HG03045 (cell line): Measurements from ENCODE around the gene C10orf67.
A peak's percentile ranks its signal among the peaks of the same experiment; 100 is the strongest.
"Not testable (repeated sequence)": the region's sequence is repeated elsewhere in the genome, so short reads cannot be mapped to it uniquely, and the experiment has no call there.

Experiments used
- ATAC-seq: cut with Tn5 transposase; IDR thresholded peaks from one replicate; pipeline ENCODE4 v1.9.1; 2021; ENCODE audit warnings: mild to moderate bottlenecking, moderate library complexity; ENCODE audit not compliant: unreplicated experiment

C10orf67 gene

DNA sequence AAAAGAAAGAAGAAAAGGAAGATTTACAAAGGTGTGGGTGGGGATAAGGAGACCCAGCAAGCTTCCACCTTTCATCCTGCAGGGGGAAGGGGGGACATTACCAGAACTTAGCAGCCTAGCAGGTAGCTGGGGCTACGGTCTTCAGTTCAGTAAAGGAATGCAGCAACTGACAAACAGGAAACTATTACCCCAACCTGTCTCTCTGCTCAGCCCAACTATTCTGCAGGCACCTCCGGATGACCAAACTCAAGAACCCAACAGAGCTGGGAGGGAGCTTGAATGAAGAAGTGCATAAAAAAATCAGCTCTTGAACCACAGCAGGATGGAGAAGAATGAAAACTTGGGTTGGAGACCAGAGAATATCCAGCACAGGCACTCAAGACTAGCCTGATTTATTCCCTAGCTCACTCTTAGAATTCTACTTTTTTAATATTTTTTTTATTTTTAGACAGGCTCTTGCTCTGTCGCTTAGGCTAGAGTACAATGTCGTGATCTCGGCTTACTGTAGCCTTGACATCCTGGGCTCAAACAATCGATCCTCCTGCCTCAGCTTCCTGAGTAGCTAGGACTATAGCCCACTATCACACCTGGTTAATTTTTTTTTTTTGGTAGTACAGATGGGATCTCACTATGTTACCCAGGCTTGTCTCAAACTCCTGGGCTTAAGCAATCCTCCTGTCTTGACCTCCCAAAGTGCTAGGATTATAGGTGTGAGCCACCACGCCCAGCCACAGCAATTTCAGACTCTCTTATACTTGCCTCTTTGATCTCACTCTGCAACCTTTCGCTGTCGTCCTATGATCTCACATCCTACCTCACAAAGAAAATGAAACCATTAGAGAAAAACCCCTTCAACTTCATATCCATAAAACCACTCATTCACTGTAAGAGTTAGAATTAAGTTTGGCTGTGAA lies 18.5 kb upstream of the C10orf67 start:
- peak; percentile 53 for ATAC-seq

- peak; percentile 30 for ATAC-seq
These were observed 17.7 kb upstream of the C10orf67 start for GRCh38 chr10:23362069-23362830.

DNA sequence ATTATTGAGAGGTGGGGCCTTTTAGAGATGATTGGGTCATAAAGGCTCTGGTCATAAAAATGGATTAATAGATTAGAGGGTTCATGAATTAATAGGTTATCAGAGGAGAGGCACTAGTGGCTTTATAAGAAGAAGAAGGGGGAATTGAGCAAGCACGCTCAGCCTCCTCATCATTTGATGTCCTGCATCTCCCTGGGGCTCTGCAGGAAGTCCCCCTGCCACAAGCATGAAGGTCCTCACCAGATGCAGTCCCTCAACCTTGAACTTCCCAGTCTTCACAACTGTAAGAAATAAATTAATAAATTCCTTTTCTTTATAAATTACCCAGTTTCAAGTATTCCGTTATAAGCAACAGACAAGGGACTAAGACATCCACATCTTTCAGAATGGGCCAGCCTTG lies 17.1 kb upstream of the C10orf67 start:
- no peak for ATAC-seq

DNA sequence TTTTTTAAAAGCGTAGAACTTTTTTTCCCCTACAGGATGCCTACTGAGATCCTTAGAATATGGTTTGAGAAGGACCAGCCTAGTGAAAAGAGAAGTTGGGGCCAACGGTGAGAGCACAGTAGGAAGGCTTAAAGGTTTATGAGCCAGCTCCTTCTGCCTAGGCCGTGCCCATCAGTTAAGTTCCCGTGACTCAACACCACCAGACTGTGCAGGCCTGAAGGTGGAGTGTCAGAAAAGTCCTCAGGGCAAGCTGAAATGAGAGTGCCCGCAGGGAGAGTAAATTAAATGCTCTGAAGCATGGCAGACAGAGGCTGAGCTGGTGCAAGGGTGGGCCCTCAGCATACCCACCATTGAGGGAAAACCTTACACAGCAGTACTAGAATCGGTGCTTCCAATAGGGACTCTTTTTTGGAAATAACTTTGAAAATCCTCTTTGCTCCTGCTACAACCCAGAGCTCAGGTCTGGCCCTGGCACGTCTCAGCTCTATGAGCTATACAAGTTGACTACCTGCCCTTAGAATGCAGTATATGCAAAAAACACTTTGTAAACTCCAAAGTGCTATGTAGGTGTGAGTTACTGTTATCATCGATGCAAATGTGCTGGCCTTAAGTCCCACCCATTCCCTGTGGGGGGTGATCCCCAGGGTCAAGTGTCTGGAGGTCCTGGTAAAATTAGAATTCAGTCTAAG lies 15.2 kb upstream of the C10orf67 start:
- ATAC-seq: no peak

DNA sequence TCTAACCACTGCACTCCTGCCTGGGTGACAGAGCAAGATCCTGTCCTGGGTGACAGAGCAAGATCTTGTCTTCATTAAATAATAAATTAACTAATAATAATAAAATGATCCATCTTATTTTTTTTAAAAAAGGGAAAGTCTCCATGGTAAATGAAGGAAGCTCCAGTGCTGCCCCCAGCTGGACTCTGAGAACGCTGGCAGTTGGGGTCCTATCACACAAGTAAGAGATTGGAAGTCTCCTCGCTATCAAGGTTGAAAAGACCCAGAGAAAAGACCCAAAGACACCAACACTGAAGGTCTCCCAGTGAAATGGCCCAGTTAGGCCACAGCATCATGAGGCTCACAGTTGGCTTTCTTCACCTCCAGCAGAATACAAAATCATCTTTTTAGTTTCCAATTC lies 13.8 kb upstream of the C10orf67 start:
- no peak for ATAC-seq

- ATAC-seq: no peak
These were observed 10.2 kb upstream of the C10orf67 start for GRCh38 chr10:23354630-23355279.

- ATAC-seq: no peak
These were observed 7.4 kb upstream of the C10orf67 start for GRCh38 chr10:23351926-23352519.

DNA sequence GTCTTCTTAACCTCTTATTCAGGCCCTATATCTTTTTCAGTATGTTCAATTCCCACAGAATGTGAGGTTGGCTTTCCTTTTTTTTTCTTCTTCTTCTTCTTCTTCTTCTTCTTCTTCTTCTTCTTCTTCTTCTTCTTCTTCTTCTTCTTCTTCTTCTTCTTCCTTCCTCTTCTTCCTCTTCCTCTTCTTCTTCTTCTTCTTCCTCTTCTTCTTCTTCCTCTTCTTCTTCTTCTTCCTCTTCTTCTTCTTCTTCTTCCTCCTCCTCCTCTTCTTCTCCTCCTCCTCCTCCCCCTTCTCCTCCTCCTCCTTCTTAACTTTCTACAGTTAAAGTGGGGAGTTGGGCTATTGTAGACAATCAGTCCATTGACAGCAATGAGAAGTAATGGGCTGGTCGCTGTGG lies 6.1 kb upstream of the C10orf67 start:
- ATAC-seq: not testable (repeated sequence)

DNA sequence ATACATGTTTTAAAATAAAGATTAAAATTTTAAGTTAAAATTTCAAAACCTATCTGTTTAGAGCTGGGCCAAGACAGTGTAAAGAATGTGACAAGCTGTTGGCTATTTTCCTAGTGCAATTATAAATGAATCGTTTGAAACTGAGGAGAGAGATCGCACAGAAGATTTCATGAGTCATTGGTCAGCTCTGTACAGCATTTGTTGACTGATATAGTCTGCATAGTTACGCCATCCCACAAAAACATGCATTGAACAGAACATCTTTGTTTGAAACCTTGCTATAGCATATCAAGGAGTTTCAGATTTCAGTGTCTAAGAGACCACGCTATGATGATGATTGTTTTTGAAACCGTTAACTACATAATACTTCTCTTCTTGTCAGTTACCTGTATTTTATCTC lies 1.3 kb upstream of the C10orf67 start:
- ATAC-seq: no peak

DNA sequence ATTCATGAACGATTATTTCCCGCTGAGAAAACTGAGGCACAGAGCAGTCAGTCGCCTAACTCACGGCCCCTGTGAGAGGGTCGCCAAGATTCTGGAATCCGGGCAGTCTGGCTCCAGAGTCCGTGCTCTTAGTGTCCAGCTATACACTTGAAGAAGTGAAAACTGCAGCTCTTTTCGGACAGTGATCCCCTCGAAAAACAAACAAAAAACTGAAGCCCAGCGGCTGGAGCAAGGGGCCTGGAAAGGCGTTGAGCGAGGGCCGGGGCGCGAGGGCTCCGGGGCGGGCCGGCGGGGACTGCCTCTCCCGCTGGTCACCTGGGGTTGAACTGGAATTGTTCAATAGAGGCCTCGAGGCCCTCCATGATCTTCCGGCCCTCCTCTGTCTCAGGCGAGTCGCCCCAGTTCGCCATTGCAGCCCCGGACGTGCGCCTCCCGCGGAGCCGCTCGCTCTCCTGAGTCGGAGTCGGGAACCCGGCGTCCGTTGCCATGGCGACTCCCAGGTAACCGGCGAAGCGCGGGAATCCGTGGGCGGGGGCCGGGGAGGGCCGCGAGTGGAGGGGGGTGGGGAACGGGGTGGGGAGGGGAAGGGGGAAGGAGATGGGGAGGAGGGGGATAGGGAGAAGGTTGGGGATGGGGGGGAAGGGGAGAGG lies 881 bp downstream of the C10orf67 start:
- ATAC-seq: no peak

DNA sequence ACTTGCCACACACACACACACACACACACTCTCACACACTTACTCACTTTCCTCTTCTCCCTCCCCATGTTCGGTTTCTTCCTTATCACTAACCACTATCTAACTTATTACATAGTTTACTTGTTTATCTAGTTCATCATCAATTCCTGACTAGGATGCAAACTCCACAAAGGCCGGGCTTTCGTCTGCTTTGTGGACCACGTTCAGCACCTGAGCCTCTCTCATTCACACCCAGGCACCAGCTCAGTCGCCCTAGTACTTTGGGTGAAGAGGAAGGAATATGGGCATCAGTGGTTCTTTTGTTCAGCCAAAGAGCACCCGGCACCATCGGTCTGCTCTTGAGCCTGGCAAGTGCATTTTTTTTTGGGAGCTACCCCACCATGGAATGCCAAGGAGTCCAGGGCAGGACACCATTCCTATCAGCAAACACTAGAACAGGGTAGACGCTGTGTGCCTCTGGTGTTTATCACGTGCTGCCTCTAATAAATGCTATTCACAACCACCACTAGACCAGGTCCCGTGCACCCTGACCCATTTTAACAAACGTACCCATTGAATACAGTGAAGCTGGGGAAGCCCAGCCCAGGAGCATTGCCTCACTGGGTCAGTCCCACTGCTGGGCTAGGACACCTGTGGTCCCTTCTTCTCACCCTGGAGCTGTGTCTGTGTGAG lies 2.2 kb downstream of the C10orf67 start:
- no peak for ATAC-seq

GRCh38 chr10:23341004-23341403 lies 3.6 kb downstream of the C10orf67 start:
- no peak for ATAC-seq

- no peak for ATAC-seq
These were observed 4.2 kb downstream of the C10orf67 start for GRCh38 chr10:23340354-23340753.

DNA sequence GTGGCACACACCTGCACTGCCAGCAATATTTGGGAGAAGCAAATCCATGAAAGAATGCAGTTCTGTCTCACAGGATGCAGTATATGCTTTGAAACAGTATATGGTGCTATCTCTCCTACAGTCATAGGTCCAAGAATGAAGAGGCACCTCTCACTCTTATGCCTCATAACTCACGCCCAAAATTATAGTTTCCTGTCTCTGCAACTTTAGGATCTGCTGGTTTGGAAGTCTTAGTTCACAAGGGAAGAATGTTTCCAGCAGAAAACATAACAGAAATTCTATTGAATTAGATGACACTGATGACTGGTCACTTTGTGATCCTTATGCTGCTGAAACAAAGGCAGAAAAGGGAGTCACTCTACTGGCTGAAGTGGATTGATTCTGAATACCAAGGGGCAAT lies 5.7 kb downstream of the C10orf67 start:
- no peak for ATAC-seq

- no peak for ATAC-seq
These were observed 6.3 kb downstream of the C10orf67 start for GRCh38 chr10:23338155-23338828.

- no peak for ATAC-seq
These were observed 7.0 kb downstream of the C10orf67 start for GRCh38 chr10:23337616-23338015.

- no peak for ATAC-seq
These were observed 12.9 kb downstream of the C10orf67 start for GRCh38 chr10:23331567-23332301.

DNA sequence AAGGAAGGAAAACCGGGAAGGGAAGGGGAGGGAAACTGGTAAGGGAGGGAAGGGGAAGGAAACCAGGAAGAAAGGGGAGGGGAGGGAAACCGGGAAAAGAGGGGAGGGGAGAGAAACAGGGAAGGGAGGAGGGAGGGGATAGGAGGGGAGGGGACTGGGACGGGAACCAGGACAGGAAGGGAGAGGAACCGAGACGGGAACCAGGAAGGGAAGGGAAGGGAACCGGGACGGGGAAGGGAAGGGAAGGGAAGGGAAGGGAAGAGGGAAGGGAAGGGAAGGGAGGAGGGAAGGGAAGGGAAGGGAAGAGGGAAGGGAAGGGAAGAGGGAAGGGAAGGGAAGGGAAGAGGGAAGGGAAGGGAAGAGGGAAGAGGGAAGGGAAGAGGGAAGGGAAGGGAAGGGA lies 13.6 kb downstream of the C10orf67 start:
- ATAC-seq: no peak
